HT-29 (cell line): ENCODE data around the gene LRCH4. TPM values are rescaled to one million over a fixed set of nuclear protein-coding genes. Genes with fewer than 3 reads are reported as not detected.
A peak's percentile ranks its signal among the peaks of the same experiment; 100 is the strongest.

Source experiments
- DNase-seq: peaks from one replicate; pipeline ENCODE4 v3.0.0-alpha.2; 2015; ENCODE audit warnings: low spot score
- total RNA-seq: library from RNA; depleted of rRNA; stranded (reverse); fragments of >200 nt; shearing (Covaris generic); gene quantifications from 2 replicates; pipeline ENCODE4 v1.2.3, GENCODE V29; 2014

LRCH4 gene
- total RNA-seq, 1 experiment from 2014 or later = 72.9 TPM

DNA sequence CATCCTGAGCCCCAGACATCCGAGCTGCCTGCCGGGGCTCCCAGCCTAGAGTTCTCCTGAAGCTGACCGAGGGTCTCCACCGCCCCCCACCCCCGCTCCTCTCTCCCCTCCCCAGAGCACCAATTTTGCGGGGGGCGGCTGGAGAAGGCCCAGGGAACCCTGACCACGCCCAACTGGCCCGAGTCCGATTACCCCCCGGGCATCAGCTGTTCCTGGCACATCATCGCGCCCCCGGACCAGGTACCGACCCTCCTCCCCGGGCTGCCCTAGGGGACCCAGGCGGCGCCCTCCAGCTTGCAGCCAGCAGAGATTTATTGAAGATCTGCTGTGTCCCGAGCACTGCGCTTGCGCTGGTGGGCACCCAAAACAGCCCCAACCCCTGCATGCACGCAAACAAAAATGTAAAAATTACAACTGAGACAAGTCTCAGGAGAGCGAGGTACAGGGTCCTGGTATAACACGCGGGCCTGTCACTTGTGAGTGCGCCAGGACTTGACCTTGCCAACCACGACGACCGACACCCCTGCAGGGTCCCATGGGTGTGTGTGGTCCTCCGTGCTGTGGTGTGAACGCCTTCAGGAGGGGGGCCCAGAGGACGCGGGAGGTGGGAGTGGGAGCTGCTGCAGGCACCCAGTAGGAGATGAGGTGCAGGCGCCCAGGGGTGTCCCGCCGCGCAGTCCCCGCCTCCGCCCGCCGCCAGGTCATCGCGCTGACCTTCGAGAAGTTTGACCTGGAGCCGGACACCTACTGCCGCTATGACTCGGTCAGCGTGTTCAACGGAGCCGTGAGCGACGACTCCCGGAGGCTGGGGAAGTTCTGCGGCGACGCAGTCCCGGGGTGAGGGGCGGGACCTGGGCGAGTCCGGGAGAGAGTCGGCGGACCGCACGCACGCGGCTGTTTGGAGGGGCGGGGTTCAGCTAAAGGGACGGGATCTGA lies 19.3 kb upstream of the LRCH4 start:
- DNase-seq = no peak

DNA sequence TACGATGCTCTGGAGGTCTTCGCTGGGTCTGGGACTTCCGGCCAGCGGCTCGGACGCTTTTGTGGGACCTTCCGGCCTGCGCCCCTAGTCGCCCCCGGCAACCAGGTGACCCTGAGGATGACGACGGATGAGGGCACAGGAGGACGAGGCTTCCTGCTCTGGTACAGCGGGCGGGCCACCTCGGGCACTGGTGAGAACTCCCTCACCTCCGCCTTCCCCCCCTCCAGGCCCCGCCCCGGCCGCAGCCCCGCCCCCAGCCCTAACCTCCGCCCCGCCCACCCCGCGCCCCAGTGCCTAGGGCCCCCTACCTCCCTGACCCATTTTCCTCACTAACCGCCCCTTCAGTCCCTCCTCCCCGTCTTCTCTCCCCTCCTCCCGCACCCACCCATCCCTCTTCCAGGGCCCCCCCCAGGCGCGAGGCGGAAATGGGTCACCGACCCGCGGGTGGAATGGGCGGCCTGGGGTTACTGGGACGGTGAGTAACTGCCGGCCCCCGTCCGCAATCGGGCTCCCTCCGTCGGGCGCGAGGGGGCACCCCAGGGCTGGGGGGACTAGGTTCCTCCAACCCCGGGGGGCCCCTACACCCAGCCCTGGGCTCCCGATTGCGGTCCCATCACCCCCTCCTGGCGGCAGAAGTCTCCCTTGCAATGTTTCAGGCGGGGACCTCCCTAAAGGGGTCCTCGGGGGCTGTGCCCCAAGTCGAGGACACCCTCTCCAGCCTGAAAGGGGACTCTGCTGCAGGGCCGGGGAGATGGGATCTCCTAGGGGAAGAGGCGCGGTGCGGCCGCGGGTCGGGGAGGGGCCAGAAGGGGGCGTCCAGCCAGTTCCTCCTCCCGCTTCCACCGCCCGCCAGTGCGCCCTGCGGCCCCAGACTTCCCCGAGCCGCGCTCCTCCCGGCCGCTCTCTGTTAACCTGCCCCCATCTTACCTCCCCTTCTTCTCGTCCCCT lies 18.4 kb upstream of the LRCH4 start:
- peak; percentile 69 for DNase-seq

DNA sequence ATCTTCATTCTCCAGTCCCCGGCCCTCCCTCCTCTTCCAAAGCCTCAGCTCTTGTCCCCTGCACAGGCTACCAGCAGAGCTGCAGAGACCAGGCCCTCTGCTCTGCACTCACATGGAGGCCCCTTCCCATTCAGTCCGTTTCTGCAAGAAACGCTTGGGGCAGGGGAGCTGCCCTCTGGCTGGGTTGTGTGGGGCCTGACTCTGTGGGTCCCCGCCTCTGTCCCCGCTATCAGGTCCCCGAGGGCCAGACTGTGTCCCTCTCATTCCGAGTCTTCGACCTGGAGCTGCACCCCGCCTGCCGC lies 17.7 kb upstream of the LRCH4 start:
- no peak for DNase-seq

DNA sequence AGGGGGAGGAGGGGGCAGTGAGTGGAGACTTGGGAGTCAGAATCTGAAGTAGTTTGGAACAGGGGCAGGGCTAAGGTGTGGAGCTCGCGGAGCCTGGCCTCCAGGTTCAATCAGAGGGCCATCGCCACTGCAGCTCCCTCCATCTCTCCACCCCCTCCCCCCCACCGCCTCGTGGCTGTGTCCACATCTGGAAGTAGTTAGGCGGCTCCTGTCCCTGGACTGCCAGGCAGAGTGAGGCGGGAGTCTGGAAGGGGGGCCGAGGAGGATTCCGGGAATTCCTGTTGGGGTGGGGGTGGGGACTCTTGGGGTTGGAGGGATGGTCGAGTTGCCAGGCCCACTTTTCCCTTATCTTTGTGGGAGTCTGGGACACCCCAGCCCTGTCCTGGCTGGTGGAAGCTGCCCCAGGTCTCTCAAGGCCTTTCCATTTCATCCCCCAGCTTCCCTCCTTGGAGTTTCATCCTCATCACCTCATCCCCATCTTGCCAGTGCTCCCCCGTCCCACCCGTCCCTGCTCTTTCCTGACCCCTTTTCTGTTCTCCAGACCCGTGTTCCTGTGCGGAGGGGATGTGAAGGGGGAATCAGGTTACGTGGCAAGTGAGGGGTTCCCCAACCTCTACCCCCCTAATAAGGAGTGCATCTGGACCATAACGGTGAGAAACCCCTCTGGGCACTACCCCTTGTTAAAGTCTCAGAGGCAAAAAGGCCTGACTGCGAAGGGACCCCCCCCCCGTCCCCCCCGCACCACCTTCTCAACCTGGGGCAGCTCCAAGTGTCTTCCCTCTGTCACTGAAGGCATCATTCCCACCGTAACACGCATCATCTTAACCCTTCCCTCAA lies 17.2 kb upstream of the LRCH4 start:
- no peak for DNase-seq

DNA sequence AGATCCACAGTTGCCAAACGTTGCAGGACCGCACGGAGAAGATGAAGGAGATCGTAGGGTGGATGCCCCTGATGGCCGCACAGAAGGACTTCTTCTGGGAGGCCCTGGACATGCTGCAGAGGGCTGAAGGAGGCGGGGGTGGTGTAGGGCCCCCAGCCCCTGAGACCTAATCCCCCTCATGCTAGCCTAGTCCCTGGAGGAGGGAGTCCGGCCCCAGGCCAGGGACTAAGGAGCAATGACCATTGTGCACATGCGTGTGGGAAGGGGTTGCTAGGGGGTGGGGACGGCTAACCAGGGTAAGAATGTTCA lies 14.8 kb upstream of the LRCH4 start:
- DNase-seq = no peak

DNA sequence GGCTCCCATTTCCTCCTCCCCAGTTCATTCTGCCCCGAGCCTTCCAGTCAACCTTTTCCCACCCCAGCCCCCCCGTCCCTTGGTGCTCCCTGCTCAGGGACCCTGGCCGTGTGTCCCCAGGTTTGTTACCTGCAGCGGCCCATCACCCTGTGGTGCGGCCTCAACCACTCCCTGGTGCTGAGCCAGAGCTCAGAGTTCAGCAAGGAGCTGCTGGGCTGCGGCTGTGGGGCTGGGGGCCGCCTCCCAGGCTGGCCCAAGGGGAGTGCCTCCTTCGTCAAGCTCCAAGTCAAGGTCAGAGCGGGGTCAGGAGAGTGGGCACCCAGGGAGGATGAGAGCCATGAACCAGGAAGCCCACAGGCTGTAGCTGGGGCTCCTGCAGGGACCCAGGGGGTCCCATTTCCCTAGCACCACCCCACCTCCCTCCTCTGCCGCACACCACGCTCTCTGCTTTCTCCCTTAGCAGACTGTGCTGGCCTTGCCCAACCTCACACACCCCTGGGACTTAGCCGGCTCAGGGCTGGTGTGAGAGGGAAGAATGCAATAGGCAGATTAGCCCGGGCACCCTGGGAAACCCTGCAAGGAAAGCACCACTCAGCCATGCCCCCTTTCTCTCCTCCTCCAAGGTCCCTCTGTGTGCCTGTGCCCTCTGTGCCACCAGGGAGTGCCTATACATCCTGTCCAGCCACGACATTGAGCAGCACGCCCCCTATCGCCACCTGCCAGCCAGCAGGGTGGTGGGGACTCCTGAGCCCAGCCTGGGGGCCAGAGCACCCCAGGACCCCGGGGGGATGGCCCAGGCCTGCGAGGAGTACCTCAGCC lies 14.2 kb upstream of the LRCH4 start:
- no peak for DNase-seq

DNA sequence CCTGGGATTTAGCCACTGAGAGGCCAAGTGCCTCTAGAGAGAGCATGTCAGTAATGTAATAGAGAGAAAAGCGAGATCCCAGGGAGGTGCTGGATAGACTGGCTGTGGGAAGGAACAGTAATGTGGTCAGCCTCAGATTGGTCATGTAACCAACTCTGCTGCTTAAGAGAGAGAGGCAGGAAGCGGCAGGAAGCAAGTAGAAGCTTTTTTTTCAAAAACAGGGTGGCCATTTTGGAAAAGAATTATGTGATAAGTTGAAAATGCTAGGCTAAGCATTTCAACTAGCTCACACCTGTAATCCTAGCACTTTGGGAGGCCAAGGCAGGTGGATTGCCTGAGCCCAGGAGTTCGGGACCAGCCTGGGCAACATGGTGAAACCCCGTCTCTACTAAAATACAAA lies 12.5 kb upstream of the LRCH4 start:
- DNase-seq = no peak

DNA sequence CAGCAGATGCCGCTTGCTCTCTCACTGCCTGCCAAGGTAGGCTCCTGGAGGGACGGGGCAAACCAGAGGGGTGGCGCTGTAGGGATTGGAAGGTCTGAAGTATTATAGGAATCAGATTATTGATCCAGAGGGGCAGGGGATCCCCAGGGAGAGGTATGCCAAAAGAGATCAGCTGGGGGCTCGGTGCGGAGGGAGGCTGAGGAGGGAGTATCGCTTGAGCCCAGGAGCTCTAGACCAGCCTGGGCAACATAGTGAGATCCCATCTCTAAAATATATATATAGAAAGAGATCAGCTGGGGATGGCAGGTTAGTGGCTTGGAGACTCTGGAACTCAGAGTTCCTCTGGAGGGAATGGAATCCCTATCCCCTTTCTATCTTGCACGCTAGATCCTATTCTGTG lies 9.3 kb upstream of the LRCH4 start:
- no peak for DNase-seq

DNA sequence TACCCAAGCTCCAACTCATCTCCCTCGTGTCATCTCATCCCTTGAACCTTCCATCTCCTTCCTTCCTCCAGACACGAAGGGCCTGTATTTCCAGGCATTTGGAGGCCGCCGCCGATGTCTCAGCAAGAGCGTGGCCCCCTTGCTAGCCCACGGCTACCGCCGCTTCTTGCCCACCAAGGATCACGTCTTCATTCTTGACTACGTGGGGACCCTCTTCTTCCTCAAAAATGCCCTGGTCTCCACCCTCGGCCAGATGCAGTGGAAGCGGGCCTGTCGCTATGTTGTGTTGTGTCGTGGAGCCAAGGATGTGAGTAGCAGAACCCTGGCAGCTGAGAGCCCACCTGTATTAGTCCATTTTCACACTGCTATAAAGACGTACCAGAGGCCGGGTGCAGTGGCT lies 5.7 kb upstream of the LRCH4 start:
- DNase-seq = no peak

DNA sequence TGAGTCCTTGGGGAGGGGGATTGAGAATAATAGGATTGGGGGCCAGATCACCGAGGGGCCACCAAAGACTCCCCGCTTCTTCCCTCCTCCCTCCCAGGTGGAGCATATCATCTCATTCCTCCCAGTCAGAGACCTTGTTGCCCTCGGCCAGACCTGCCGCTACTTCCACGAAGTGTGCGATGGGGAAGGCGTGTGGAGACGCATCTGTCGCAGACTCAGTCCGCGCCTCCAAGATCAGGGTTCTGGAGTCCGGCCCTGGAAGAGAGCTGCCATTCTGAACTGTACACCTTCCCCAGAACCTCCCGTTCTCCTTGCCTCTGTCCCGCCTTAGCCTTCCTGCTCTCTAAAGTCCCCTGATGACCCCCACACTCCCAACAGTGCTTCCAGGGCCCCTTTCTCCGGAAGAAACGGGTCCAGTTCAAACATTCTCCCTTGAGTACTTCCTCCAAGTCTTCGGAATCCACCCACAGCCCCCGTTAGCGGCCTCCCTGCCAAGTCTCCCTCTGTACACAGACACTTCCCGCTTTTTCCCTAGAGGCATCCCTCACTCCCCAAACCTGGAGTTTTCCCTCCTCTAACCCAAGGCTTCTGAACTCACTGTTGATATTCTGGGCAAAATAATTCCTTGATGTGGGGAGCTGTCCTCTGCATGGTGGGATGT lies 4.3 kb upstream of the LRCH4 start:
- no peak for DNase-seq

DNA sequence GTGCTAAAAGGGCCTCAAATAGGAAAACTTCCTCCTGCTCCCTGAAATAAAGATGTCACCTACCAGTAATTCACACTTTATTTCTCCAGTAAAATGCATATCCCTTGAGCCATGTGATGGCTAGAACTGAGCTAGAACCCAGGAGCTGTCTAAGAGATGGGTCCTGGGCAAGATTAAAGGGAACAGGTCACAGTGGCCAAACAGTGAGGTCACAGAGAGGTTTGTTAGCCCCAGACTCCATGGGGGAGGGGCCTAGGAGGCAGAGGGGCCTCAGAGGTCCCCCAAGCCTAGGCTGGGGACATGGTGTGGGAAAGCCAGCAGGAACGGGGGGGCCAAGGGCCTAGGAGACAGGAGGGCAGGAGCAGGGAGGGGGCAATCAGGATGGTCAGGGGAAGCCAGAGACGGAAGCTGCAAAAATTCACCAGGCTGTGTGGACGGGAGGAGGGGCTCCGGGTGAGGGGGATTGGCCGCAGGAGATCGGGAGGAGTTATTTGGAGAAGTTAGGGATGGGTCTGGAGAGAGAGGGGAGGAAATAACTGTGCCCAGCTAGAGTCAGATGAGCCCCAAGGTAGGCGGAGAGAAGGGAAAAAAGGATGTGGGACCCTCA lies 3.5 kb upstream of the LRCH4 start:
- no peak for DNase-seq

DNA sequence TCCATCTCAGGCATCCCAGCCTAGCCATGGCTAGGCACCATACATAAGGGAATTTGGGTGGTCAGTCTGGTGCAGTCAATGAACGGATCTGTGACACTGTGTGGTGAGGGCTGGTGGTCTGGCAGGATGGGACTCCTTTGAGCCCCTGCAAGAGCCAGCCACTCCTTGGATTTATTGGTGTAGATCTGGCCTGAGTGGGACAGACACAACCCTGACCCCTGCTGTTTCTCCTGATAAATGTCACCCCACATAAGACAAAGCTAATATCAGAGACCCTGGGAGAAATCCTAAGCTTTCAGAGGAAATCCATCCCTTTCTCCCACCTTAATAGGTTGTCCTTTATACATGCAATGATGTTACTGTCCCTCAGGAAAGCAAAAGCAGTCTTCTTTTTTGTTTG lies 2.5 kb upstream of the LRCH4 start:
- DNase-seq = no peak

DNA sequence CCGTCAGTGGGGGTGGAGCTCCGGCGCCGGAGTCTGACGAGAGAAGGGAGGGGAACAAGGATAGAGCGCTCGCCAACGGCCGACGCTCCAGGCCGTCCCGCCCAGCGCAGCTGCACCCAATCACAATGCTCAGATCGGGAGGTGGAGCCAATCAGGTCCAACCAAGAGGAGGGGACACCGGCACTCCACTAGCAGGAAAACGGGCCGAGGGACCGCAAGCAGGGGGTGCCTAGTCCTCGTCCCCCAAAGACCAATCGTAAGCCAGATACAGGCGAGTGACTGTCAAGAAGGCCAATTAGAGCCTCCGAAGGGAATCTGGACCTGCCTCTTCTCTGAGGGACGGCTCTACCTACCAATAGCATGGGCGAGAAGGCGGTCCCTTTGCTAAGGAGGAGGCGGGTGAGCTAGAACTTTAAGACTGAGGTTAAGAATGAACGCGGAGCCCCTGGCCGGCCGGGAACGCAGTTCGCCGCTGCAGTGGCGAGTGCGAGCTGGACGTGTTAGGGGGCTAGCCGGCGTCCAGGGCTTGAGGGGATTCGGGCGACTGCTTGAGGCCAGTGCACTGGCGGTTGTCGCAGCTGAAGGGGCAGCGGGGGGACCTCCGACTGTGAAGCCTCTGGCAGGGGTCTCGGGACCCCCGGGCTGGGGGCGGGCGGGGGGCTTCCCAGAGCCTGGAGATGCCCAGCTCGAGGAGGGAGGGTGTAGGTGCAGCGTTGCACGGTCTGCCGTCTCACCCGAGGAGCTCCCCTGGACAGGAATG lies 517 bp upstream of the LRCH4 start, which contains the start of gene FBXO24:
TSS of gene FBXO24 (plus strand) at position 63 of the 760 bp plus-strand sequence. CDS start at position 361, 298 bp downstream.
- peak; percentile 100 for DNase-seq

DNA sequence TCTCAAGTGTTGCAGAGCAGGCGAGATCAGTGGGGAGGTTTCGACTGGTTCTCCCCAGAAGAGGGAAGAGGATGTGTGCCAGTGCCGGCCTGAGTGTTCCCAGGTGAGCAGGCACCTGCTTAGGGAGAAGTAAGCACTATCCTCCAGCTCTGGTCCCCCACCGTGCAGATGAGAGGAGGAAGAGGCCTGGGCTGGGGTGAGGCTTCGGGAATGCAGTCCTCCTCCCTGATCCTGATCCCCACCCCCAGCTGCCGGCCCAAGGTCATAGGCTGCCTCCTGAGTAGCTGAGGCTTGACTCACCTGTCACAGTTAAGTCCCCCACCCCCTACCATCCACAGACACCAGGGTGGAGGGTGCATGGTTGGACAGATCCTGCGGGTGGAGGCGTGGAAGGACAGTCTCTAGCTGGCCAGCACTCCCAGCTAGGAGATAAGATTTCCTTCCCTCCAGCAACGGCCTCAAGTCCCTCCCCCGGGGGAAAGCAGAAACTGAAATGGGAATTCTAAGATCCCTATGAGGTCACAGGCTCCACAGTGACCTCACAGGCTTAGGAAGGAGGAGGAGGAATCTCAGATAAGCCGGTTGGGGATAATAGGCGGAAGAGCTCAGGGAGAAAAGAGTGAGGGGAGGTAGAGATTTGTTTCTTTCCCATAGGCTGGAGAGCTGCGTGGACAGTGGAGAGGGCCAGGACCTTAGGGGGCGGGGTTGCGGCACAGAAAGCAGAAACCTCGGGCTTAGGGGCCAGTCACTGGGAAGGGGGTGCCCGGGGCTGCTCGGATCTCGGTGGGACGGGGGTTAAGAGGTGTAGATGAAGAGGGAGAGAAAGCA lies 1.0 kb downstream of the LRCH4 start:
- peak; percentile 83 for DNase-seq

DNA sequence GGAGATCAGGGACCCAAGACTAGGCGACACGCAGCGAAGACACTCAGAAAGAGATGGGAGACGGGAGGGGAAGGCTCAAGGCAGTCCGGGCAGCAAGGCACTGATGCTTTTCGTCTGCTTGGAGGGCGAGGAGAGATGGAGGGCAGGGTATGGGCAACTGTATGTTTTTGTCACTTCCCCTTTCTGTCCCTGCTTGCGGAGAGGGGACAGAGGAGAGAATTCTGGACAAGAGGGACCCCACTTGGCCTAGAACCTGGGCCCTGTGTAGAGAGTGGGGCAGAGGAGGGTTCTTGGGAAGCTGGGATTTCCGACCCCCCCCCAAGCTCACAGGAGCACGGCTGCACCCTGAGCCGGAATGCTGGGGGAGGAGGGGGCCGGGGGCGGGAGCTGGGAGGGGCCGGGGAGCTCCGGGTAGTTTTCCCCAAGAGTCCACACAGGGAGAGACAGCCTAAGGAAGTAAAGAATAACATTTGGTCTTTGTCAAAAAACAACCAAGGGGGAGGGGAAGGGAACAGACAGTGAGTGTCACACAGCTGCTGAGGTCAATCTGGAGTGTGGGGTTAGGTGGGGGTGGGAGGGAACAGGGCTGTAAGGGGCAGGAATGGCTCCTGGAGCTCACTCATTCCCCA lies 1.8 kb downstream of the LRCH4 start:
- DNase-seq = no peak

DNA sequence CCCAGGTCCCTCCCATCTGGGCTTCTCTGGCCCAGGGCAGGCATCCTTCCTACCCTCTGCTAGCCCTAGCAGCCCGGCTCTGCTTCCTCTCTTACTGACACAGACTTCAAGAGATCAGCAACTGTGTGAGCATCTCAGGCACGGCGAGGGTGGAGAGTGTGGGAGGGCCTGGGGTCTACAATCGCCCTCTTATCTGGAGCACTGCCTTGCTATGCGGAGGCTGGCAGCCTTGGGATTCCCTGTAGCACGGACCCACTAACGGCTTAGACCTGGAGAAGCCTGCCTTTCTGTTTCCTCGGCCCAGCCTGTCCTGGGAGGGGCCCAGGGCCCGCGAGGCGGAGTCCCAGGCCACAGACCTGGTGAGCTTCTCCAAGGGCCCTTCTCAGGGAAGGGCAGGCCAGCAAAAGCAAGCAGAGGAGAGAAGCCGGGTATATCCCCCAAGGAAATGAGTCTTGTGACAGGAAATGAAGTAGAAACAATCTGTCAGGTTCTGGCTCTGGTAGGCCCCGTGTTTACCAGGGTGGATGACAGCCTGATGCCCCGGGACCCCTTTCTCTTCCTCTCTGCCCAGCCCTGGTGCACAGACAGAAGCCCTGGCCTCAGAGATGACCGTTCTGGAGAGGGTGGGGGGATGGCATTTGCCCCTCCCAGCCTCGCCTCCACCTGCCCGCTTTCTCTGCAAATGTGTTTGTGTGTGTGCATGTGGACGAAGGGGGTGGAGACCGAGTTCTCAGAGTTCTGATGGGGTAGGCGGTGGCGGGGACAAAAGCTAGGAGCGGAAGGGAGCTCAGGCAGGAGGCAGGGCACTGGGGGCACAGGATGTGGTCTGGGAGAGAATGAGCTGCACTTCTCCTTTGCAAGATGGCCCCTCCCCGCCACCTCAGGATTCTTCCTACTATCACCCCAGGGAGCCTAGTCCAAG lies 2.5 kb downstream of the LRCH4 start:
- DNase-seq = peak; percentile 74

DNA sequence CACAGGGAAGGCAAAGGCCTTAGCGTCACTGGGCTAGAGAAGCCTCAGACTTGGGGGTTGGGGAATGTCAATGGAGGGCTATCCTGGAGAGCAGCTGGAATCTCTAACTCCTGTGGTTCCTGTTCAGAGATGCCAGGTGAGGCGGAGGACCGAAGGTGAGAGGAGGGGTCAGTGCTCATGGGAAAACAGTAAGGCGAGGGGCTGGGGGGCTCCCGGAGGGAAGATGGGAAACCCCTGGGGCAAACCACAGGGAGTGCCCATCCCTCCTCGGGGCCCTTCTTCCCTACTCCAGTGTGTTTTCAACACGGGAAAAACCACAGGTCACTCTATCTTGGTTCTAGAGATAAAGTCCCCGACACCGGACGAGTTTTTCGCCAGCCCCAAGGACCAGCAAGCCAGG lies 3.3 kb downstream of the LRCH4 start:
- DNase-seq = no peak
